ENCODE results near the gene TEX261. TPM values are rescaled to one million over a fixed set of nuclear protein-coding genes. Genes with fewer than 3 reads are reported as not detected.

Gene TEX261
- polyA plus RNA-seq, 1 of the 3 experiments (the other 2 are of a cell fraction), result 44.3 TPM

- Histone ChIP-seq H3K36me3 (replicated peaks in 1 of 2; ENCODE audit: control insufficient read depth in 1 of 2, insufficient read depth in 2 of 2, low read length in 1 of 2) (no peaks in the 10 kb centered on the region), H3K9me2 (no peaks in the 10 kb centered on the region), H3K4me2 (no peak overlapping the region), H3K9me3 (no peaks in the 10 kb centered on the region), H3K27ac (ENCODE audit: low read depth in 2 of 2, low read length in 1 of 2) (no peak overlapping the region), H4K20me1 (ENCODE audit: insufficient read depth) (no peaks in the 10 kb centered on the region), H3K4me1 (ENCODE audit: control insufficient read depth in 1 of 2, insufficient read depth in 2 of 2, low read depth in 1 of 2, low read length in 1 of 2) (peaks cover 0 to 19% of the 10 kb centered on the region in 2 experiments; a peak in 1 of 4 replicates), H2AFZ (ENCODE audit: low read depth) (no peak overlapping the region), H3K4me3 (ENCODE audit: low read depth in 2 of 2, low read length in 1 of 2) (no peak overlapping the region), H3K79me2 (ENCODE audit: insufficient read depth) (no peaks in the 10 kb centered on the region), H3K9ac (no peak overlapping the region), H3F3A (replicated peaks; ENCODE audit: insufficient read depth) (peaks cover 3% of the 10 kb centered on the region), H3K27me3 (ENCODE audit: insufficient read depth) (no peaks in the 10 kb centered on the region)
- POLR2A ChIA-PET, result no interaction called here
- WGBS (ENCODE audit: low lambda C conversion rate), result 73% methylated on average over 6 of the region's 6 CpGs
- TF ChIP-seq SIN3A (IDR thresholded peaks at IDR 0.05; ENCODE audit: borderline replicate concordance, low read depth, low read length) (no peak), MAX (IDR thresholded peaks at IDR 0.05; ENCODE audit: low read depth) (no peak), USF1 (IDR thresholded peaks at IDR 0.05; ENCODE audit: borderline replicate concordance, low read depth) (no peak), CTCF (IDR thresholded peaks at IDR 0.05) (no peak), RAD21 (IDR thresholded peaks at IDR 0.05; ENCODE audit: low read length) (no peak), FOSL2 (IDR thresholded peaks at IDR 0.05; ENCODE audit: borderline replicate concordance, low read depth) (no peak), RCOR1 (IDR thresholded peaks at IDR 0.05; ENCODE audit: low read length) (no peak), NFIC (IDR thresholded peaks at IDR 0.05; ENCODE audit: borderline replicate concordance) (no peak), EP300 (IDR thresholded peaks at IDR 0.05; ENCODE audit: borderline replicate concordance in 1 of 2, low read depth in 1 of 2, low read length in 1 of 2) (no peak), TEAD4 (IDR thresholded peaks at IDR 0.05; ENCODE audit: borderline replicate concordance, insufficient read depth) (no peak), CHD2 (IDR thresholded peaks at IDR 0.05; ENCODE audit: low read length, partially characterized antibody) (no peak), MEF2A (IDR thresholded peaks at IDR 0.05; ENCODE audit: borderline replicate concordance, low read depth) (no peak), RXRA (IDR thresholded peaks at IDR 0.05; ENCODE audit: borderline replicate concordance, low read depth) (no peak), RFX5 (IDR thresholded peaks at IDR 0.05; ENCODE audit: low read length) (no peak), REST (IDR thresholded peaks at IDR 0.05; ENCODE audit: low read depth, low read length) (no peak), MXI1 (IDR thresholded peaks at IDR 0.05; ENCODE audit: low read depth, low read length) (no peak), POLR2AphosphoS5 (IDR thresholded peaks at IDR 0.05; ENCODE audit: low read depth, low read length) (no peak)
- no peak for DNase-seq
- CTCF ChIA-PET, result interaction anchor here (1.0 to 8.6 kb wide), 5 partner anchors 21 to 151 kb away, joined by 4 to 127 read pairs (median 11); partner anchors contain the start of gene FIGLA
Observed at GRCh38 chr2:70941186-70941585, 53.5 kb downstream of the TEX261 start.
